ENCODE data around the gene DGKH. TPM values are rescaled to one million over a fixed set of nuclear protein-coding genes. Genes with fewer than 3 reads are reported as not detected.

DGKH gene
- total RNA-seq, 3 donors from 2014 or later, result 11.5 to 19.0 (median 19.0) TPM

- DNase-seq (ENCODE audit: low spot score in 2 of 2), result no peak
- intact Hi-C loops (cut with DNase I; ENCODE audit: low total_unique reads), result no loop called here
- Histone ChIP-seq H3K27me3 (no peaks in the 10 kb centered on the region), H3K4me3 (no peak overlapping the region), H3K9me3 (no peaks in the 10 kb centered on the region), H3K27ac (no peak overlapping the region), H3K36me3 (no peaks in the 10 kb centered on the region), H3K4me1 (no peaks in the 10 kb centered on the region)
- TF ChIP-seq POLR2A (IDR thresholded peaks at IDR 0.05) (no peak), POLR2AphosphoS5 (IDR thresholded peaks at IDR 0.05) (no peak), CTCF (IDR thresholded peaks at IDR 0.05) (no peak)
These were observed 235.6 kb downstream of the DGKH start for GRCh38 chr13:42284068-42284467.

Other genes with a start within 250 kb of the DGKH start
- gene VWA8, start 87.5 kb upstream of the DGKH start, total RNA-seq, result 10 to 100 TPM; 18.4 to 43.5 (median 34.7) TPM
- gene AKAP11, start 223.5 kb downstream of the DGKH start, total RNA-seq, result 10 to 100 TPM; 32.0 to 39.5 (median 38.0) TPM

Measured in breast epithelium (tissue), 4 donors.